Epithelial cell of proximal tubule (primary cell): ENCODE measurements around the gene AKR1D1. TPM values are rescaled to one million over a fixed set of nuclear protein-coding genes. Genes with fewer than 3 reads are reported as not detected.
A peak's percentile ranks its signal among the peaks of the same experiment; 100 is the strongest.
"Not testable (repeated sequence)": the region's sequence is repeated elsewhere in the genome, so short reads cannot be mapped to it uniquely, and the experiment has no call there.

Experiments used
- DNase-seq: peaks from one replicate; pipeline ENCODE4 v3.0.0-alpha.2; 2011; ENCODE audit warnings: low read depth
- H3K4me3 ChIP-seq: 2 replicates; pipeline ENCODE4 v1.5.1; 2011; ENCODE audit warnings: low read depth, mild to moderate bottlenecking, low read length
- CTCF ChIP-seq: conservative IDR thresholded peaks from 2 replicates; pipeline ENCODE4 v1.5.1; 2012; ENCODE audit warnings: low read depth, mild to moderate bottlenecking, low read length
- total RNA-seq: library from RNA; depleted of rRNA; stranded (reverse); fragments of >200 nt; gene quantifications from 2 replicates; pipeline ENCODE4 v1.2.3, GENCODE V29; 2015

AKR1D1 gene
- total RNA-seq, 1 donor from 2014 or later, result not detected

DNA sequence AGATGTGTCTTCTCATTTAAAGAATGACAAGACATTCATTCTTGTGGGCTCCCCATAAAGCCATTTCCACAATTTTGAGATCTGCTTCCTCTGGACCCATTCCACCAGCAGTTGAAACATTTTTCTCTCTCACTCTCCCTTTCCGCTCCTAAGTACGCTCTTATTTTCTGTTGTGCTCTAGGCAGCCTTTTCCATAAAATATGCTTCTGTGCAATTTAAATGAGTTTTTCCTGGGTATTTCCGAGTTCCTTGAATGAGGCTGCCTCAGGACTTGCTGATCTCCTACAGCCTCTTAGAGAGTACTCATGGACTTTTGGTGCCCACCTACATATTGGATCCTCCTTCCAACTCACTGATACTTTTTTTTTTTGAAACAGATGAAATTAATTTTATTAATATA is 23.6 kb upstream of the AKR1D1 start:
- TF ChIP-seq CTCF, result no peak
- DNase-seq, result no peak
- no peak overlapping the region for H3K4me3 ChIP-seq

DNA sequence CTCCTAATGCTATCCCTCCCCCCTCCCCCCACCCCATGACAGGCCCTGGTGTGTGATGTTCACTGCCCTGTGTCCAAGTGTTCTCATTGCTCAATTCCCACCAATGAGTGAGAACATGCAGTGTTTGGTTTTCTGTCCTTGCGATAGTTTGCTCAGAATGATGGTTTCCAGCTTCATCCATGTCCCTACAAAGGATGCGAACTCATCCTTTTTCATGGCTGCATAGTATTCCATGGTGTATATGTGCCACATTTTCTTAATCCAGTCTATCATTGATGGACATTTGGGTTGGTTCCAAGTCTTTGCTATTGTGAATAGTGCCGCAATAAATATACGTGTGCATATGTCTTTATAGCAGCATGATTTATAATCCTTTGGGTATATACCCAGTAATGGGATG is 20.6 kb upstream of the AKR1D1 start:
- not testable (repeated sequence) for DNase-seq, H3K4me3 ChIP-seq

GRCh38 chr7:138063400-138063799 is 12.9 kb upstream of the AKR1D1 start:
- H3K4me3 ChIP-seq, result no peak overlapping the region
- no peak for DNase-seq
- no peak for TF ChIP-seq CTCF

DNA sequence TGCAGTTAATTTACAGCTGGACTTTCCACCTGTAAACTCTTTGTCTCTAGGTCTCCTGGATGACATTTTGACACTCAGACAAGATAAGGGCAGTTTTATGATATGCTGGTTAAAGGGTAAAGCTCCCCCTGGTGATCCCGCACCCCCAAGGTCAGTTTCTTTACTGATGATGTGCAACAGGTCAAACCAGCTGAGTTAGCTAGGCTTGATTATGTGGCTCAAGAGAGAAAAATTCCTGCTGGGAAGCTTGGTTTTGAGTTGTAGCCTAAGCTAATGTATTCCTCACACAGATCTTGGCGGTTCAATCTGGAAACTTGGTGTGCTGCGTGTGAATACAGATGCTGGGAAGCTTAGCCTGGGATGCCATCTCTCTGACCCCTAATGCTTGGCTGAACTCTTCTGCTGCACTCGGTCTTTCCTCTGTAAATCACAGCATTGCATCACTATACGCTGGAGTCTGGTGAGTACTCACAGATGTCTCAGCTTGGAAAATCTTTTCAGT is 11.4 kb upstream of the AKR1D1 start:
- no peak for TF ChIP-seq CTCF
- H3K4me3 ChIP-seq, result no peak overlapping the region
- peak; percentile 53 for DNase-seq

DNA sequence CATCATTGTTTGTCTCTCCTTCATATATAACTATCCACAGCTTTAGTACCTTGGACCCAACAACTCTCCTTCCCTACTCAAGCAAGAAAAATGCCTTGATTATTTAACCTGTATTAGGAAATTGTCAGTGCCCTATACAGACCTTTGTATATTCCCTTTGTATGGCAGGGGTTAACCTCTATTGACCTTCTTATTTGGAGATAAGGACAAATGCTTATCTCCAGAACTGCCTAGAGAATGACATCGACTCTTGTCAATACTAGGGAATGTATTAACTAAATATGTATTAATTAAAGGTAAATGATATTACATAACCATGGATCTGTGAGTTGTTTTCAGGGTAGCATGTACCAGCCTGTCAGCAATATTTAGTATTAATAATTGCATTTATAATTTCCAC is 10.4 kb upstream of the AKR1D1 start:
- H3K4me3 ChIP-seq, result no peak overlapping the region
- no peak for DNase-seq
- no peak for TF ChIP-seq CTCF

GRCh38 chr7:138066954-138067394 is 9.3 kb upstream of the AKR1D1 start:
- TF ChIP-seq CTCF, result no peak
- no peak overlapping the region for H3K4me3 ChIP-seq
- no peak for DNase-seq

DNA sequence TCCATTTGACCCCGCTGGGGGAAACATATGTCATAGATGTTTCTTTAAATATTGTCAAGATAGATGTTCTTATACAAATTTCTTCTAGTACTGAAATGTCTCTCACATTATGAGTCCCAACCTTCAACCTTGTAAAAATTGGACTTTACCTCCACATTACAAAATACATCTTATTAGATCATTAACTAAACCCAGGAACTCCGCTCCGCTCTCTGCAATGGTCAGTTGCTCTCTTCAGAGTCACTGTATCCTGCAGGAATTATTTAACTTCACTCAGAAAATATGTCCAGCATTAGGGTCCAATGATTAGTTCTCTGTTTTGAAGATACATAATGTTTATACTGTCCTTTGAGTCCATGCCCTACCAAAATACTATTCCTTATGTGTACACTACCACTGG is 8.5 kb upstream of the AKR1D1 start:
- no peak overlapping the region for H3K4me3 ChIP-seq
- no peak for TF ChIP-seq CTCF
- DNase-seq, result no peak

DNA sequence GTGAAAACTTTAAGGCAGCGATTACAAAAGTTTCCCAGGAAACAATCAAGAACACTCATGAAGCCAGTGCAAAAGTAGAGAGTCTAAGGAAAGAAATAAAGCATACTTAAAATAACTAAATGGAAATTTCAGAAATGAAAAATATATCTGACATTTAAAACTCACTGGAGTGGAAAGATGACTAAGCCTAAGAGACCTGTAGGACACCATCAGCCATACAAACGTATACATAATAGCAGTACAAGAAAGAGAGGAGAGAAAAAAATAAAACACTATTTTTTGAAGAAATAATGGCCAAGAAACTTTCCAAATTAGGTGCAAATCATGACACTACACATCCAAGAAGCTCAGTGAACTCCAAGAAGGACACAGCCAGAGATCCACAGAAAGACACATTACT is 5.4 kb upstream of the AKR1D1 start:
- no peak for DNase-seq
- H3K4me3 ChIP-seq, result no peak overlapping the region
- no peak for TF ChIP-seq CTCF
